ENCODE measurements around the gene TBC1D10A. TPM values are rescaled to one million over a fixed set of nuclear protein-coding genes. Genes with fewer than 3 reads are reported as not detected.
A peak's percentile ranks its signal among the peaks of the same experiment; 100 is the strongest.

Gene TBC1D10A
- total RNA-seq, 2 donors from 2014 or later: 12.1 to 13.7 TPM

GRCh38 chr22:30263883-30264282 is 62.9 kb downstream of the TBC1D10A start:
- TF ChIP-seq, protein P1, sequence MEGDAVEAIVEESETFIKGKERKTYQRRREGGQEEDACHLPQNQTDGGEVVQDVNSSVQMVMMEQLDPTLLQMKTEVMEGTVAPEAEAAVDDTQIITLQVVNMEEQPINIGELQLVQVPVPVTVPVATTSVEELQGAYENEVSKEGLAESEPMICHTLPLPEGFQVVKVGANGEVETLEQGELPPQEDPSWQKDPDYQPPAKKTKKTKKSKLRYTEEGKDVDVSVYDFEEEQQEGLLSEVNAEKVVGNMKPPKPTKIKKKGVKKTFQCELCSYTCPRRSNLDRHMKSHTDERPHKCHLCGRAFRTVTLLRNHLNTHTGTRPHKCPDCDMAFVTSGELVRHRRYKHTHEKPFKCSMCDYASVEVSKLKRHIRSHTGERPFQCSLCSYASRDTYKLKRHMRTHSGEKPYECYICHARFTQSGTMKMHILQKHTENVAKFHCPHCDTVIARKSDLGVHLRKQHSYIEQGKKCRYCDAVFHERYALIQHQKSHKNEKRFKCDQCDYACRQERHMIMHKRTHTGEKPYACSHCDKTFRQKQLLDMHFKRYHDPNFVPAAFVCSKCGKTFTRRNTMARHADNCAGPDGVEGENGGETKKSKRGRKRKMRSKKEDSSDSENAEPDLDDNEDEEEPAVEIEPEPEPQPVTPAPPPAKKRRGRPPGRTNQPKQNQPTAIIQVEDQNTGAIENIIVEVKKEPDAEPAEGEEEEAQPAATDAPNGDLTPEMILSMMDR (conservative IDR thresholded peaks at IDR 0.05): no peak
- H3K9me3 ChIP-seq (ENCODE audit: control insufficient read depth, low read length): no peaks in the 10 kb centered on the region
- Mint-ChIP-seq H3K36me3 (ENCODE audit: low read depth) (no peaks in the 10 kb centered on the region), H3K4me1 (peaks cover 2% of the 10 kb centered on the region), H3K27ac (no peak overlapping the region), H3K4me3 (no peak overlapping the region), H3K27me3 (ENCODE audit: insufficient read depth) (peaks cover 9% of the 10 kb centered on the region), H3K9me3 (no peaks in the 10 kb centered on the region)
- WGBS, 2 experiments (ENCODE audit: insufficient coverage in 1 of 2, insufficient read length in 1 of 2): 89 to 93% methylated on average over 14 to 17 of the region's 17 CpGs
- no peaks in the 10 kb centered on the region for H3K4me1 ChIP-seq (ENCODE audit: control insufficient read depth, insufficient read depth, low read length)
- no peak overlapping the region for H3K9ac ChIP-seq (ENCODE audit: extremely low read depth, low read length, poor library complexity, severe bottlenecking)
- no peaks in the 10 kb centered on the region for H3K36me3 ChIP-seq (ENCODE audit: control insufficient read depth, insufficient read depth, low read length)
- H3K27me3 ChIP-seq (ENCODE audit: control insufficient read depth, insufficient read depth, low read length, poor library complexity, severe bottlenecking): no peaks in the 10 kb centered on the region
- H3K27ac ChIP-seq (ENCODE audit: low read depth, low read length): no peak overlapping the region
- H3K4me3 ChIP-seq (ENCODE audit: low read length): no peak overlapping the region
- no peak for DNase-seq

GRCh38 chr22:30262917-30263741 is 63.6 kb downstream of the TBC1D10A start:
- WGBS, 2 experiments (ENCODE audit: insufficient coverage in 1 of 2, insufficient read length in 1 of 2): 50 to 66% methylated on average over 10 to 27 of the region's 27 CpGs
- no peak overlapping the region for H3K4me3 Mint-ChIP-seq
- H3K36me3 ChIP-seq (ENCODE audit: control insufficient read depth, insufficient read depth, low read length): no peaks in the 10 kb centered on the region
- TF ChIP-seq, protein P1 (conservative IDR thresholded peaks at IDR 0.05): peak; percentile 99
- no peaks in the 10 kb centered on the region for H3K36me3 Mint-ChIP-seq (ENCODE audit: low read depth)
- H3K9ac ChIP-seq (ENCODE audit: extremely low read depth, low read length, poor library complexity, severe bottlenecking): no peak overlapping the region
- no peaks in the 10 kb centered on the region for H3K27me3 ChIP-seq (ENCODE audit: control insufficient read depth, insufficient read depth, low read length, poor library complexity, severe bottlenecking)
- H3K27me3 Mint-ChIP-seq (ENCODE audit: insufficient read depth): peaks cover 9% of the 10 kb centered on the region
- no peaks in the 10 kb centered on the region for H3K4me1 ChIP-seq (ENCODE audit: control insufficient read depth, insufficient read depth, low read length)
- DNase-seq: peak; percentile 95
- no peak overlapping the region for H3K4me3 ChIP-seq (ENCODE audit: low read length)
- no peaks in the 10 kb centered on the region for H3K9me3 Mint-ChIP-seq
- H3K27ac ChIP-seq (ENCODE audit: low read depth, low read length): no peak overlapping the region
- peaks cover 4% of the 10 kb centered on the region for H3K4me1 Mint-ChIP-seq
- H3K9me3 ChIP-seq (ENCODE audit: control insufficient read depth, low read length): no peaks in the 10 kb centered on the region
- no peak overlapping the region for H3K27ac Mint-ChIP-seq

GRCh38 chr22:30262112-30262511 is 64.6 kb downstream of the TBC1D10A start:
- TF ChIP-seq, protein P1 (conservative IDR thresholded peaks at IDR 0.05): no peak
- Histone ChIP-seq H3K9me3 (ENCODE audit: control insufficient read depth, low read length) (no peaks in the 10 kb centered on the region), H3K4me1 (ENCODE audit: control insufficient read depth, insufficient read depth, low read length) (no peaks in the 10 kb centered on the region), H3K36me3 (ENCODE audit: control insufficient read depth, insufficient read depth, low read length) (no peaks in the 10 kb centered on the region), H3K9ac (ENCODE audit: extremely low read depth, low read length, poor library complexity, severe bottlenecking) (no peak overlapping the region), H3K27me3 (ENCODE audit: control insufficient read depth, insufficient read depth, low read length, poor library complexity, severe bottlenecking) (no peaks in the 10 kb centered on the region), H3K4me3 (ENCODE audit: low read length) (no peak overlapping the region), H3K27ac (ENCODE audit: low read depth, low read length) (no peak overlapping the region)
- peaks cover 9% of the 10 kb centered on the region for H3K27me3 Mint-ChIP-seq (ENCODE audit: insufficient read depth)
- H3K9me3 Mint-ChIP-seq: no peaks in the 10 kb centered on the region
- no peak for DNase-seq
- no peak overlapping the region for H3K27ac Mint-ChIP-seq
- peaks cover 6% of the 10 kb centered on the region for H3K4me1 Mint-ChIP-seq
- 82 to 87% methylated on average over 2 to 4 of the region's 4 CpGs for WGBS, 2 experiments (ENCODE audit: insufficient coverage in 1 of 2, insufficient read length in 1 of 2)
- H3K36me3 Mint-ChIP-seq (ENCODE audit: low read depth): no peaks in the 10 kb centered on the region
- H3K4me3 Mint-ChIP-seq: no peak overlapping the region
